Epithelial cell of proximal tubule (primary cell): Measurements from ENCODE around the gene CC2D1B. TPM values are rescaled to one million over a fixed set of nuclear protein-coding genes. Genes with fewer than 3 reads are reported as not detected.
"Not testable (repeated sequence)": the region's sequence is repeated elsewhere in the genome, so short reads cannot be mapped to it uniquely, and the experiment has no call there.

Source experiments
- DNase-seq: peaks from one replicate; pipeline ENCODE4 v3.0.0-alpha.2; 2011; ENCODE audit warnings: low read depth
- H3K4me3 ChIP-seq: 2 replicates; pipeline ENCODE4 v1.5.1; 2011; ENCODE audit warnings: low read depth, mild to moderate bottlenecking, low read length
- total RNA-seq: library from RNA; depleted of rRNA; stranded (reverse); fragments of >200 nt; gene quantifications from 2 replicates; pipeline ENCODE4 v1.2.3, GENCODE V29; 2015
- TF ChIP-seq, protein P1 (sequence below): conservative IDR thresholded peaks from 2 replicates; pipeline ENCODE4 v1.5.1; 2012; ENCODE audit warnings: low read depth, mild to moderate bottlenecking, low read length

Gene CC2D1B
- total RNA-seq, 1 donor from 2014 or later = 32.5 TPM

DNA sequence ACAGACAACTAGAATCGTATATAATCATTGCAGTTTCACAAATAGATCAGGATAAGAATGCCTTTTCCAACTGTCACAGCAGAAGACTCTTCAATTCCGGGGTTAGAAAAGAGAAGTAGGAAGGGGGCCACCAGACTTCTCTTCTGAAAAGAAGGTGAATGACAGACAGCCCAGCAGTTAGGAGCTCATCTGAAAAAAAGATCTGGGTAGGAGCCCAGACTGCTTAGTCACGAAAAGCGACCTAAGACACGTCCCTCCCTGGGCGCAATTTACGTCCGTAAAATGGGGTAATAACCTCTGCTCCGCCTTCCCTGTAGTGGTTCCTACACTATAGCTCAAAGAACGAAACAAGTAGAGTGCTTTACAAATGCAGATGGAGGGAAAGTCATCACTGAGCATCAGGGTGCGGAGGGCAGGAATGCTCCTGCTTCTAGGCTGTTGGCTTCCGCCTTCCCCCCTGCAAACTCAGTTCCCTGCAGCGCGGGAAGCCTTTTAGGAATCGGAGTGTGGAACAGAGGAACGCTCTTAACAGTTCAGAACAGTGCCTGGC, 37.6 kb upstream of the CC2D1B start:
- peak overlapping the region; percentile 93 for H3K4me3 ChIP-seq
- TF ChIP-seq, protein P1, sequence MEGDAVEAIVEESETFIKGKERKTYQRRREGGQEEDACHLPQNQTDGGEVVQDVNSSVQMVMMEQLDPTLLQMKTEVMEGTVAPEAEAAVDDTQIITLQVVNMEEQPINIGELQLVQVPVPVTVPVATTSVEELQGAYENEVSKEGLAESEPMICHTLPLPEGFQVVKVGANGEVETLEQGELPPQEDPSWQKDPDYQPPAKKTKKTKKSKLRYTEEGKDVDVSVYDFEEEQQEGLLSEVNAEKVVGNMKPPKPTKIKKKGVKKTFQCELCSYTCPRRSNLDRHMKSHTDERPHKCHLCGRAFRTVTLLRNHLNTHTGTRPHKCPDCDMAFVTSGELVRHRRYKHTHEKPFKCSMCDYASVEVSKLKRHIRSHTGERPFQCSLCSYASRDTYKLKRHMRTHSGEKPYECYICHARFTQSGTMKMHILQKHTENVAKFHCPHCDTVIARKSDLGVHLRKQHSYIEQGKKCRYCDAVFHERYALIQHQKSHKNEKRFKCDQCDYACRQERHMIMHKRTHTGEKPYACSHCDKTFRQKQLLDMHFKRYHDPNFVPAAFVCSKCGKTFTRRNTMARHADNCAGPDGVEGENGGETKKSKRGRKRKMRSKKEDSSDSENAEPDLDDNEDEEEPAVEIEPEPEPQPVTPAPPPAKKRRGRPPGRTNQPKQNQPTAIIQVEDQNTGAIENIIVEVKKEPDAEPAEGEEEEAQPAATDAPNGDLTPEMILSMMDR = no peak
- DNase-seq = peak; percentile 33

DNA sequence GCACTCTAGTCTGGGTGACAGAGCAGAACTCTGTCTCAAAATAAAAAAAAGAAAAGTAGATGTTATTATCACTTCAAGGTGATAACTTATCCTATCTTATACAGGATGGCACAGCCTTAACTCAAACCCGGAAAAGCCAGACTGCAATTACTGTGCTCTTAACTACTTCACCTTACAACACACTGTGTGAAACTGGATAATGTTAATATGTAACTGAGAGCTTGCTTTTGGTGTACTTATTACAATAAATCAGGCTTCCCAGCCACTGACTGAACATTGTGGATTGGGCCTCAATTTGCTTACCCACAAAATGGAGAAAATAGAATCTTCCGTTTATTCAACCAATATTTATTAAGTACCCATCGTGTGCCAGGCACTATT, 36.8 kb upstream of the CC2D1B start:
- DNase-seq = peak; percentile 47
- TF ChIP-seq, protein P1 = no peak

DNA sequence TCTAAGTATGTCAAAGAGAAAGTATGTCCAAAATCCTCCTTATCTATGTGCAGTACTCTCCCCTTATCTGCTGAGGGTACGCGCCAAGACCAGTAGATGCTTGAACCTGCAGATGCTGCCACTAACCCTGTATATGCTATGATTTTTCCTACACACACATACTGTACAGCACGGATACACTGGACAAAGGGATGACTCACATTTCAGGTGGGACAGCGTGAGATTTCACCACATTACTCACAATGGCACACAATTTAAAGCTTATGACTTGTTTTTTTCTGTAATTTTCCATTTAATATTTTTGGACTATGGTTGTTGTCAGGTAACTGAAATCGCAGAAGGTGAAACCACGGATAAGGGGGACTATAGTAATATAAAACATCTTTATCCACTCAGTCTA, 34.1 kb upstream of the CC2D1B start:
- H3K4me3 ChIP-seq = no peak overlapping the region
- no peak for DNase-seq
- TF ChIP-seq, protein P1 = no peak

More for the DNA sequence above, 36.8 kb upstream of the CC2D1B start:
- peak overlapping the region; percentile 93 for H3K4me3 ChIP-seq

DNA sequence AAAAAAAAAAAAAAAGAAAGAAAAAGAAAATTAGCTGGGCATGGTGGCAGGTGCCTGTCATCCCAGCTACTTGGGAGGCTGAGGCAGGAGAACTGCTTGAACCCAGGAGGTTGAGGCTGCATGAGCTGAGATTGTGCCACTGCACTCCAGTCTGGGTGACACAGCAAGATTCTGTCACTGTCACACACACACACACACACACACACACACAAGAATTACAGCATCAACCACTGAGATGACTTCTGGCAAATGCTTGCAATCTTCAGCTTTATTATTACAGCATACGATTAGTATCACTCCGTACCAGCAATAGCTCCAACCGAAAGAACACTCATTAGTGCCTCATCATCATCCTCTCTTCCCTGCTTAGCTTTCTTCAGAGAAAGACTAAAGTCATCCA, 33.6 kb upstream of the CC2D1B start:
- no peak for DNase-seq
- TF ChIP-seq, protein P1 = no peak
- no peak overlapping the region for H3K4me3 ChIP-seq

DNA sequence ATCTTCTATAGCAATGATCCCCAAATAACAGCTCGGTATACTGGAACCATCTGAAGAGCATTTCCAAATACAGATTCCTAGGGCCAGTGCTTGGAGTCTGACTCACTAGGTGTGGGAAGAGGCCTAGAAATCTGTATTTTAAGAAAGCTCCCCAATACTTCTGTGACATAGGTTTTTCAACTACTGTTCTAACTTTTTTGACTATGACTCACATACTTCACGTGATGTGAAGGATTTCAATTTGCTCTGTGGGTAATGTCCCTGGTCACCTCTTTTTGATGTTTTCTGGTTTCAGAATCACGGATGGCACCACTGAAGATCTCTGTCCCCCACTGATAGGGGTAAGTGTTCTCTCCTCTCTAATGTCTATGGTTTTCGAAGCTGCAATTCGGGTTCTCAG, 27.2 kb upstream of the CC2D1B start:
- no peak for DNase-seq
- TF ChIP-seq, protein P1 = no peak
- H3K4me3 ChIP-seq = no peak overlapping the region

DNA sequence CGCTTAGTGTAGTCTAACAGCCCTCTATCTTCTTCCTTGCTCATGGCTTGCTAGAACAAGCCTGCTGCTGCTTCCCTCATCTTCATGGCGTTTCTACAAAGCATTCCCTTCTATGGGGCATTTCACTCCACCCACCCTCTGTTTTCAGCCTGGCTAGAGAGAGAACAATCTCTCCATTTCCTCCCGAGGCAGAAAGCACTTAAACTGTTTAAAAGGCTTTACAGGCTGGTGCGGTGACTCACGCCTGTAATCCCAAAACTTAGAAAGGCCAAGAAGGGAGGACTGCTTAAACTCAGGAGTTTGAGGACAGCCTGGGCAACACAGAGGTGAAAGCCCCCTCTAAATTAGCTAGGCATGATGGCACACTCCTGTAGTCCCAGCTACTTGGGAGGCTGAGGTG, 20.5 kb upstream of the CC2D1B start:
- TF ChIP-seq, protein P1 = no peak
- no peak overlapping the region for H3K4me3 ChIP-seq
- no peak for DNase-seq

DNA sequence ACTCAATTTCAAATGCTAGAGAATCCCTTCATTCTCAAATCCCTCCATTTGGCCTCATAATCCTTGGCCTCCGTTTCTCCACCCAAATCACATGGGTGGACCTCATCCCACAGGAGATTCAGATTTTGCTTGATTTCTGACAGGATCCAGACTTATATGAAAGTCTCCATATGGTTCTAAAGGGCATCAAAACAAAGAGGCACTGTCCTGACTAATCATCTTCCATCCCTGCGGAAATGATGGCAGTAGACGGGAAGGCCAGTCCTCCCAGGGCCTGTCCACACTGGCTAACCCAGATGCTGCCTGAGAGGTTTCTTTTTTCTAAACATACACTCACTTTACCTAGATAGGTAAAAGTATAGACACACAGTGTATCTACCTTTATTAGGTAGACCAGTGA, 19.4 kb upstream of the CC2D1B start:
- no peak overlapping the region for H3K4me3 ChIP-seq
- TF ChIP-seq, protein P1 = no peak
- no peak for DNase-seq

DNA sequence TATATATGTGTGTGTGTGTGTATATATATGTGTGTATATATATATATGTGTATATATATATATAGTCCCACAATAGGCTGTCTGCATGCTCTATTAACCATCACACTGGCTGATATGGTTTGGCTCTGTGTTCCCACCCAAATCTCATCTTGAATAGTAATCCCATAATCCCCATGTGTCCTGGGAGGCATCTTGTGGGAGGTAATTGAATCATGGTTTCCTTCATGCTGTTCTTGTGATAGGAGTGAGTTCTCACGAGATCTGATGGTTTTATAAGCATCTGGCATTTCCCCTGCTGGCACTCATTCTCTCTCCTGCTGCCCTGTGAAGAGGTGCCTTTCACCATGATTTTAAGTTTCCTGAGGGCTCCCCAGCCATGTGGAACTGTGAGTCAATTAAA, 3.8 kb upstream of the CC2D1B start:
- H3K4me3 ChIP-seq, DNase-seq: not testable (repeated sequence)
